GM12865 (cell line): ENCODE data around the gene ETS2.

ENCODE experiments used
- DNase-seq: peaks from one replicate; pipeline ENCODE4 v3.0.0; 2010; ENCODE audit warnings: low read depth
- H3K4me3 ChIP-seq: 2 replicates; pipeline ENCODE4 v1.5.1; 2011; ENCODE audit warnings: mild to moderate bottlenecking, low read depth, low read length, control low read depth
- CTCF ChIP-seq: IDR thresholded peaks from 2 replicates; pipeline ENCODE4 v1.5.1; 2011; ENCODE audit warnings: low read length, control low read depth, low read depth, inconsistent platforms; ENCODE audit not compliant: insufficient read depth; ENCODE audit errors: missing control alignments

Gene ETS2

GRCh38 chr21:38834725-38835124 is 29.0 kb downstream of the ETS2 start:
- no peak for TF ChIP-seq CTCF
- DNase-seq, result no peak
- no peak overlapping the region for H3K4me3 ChIP-seq

DNA sequence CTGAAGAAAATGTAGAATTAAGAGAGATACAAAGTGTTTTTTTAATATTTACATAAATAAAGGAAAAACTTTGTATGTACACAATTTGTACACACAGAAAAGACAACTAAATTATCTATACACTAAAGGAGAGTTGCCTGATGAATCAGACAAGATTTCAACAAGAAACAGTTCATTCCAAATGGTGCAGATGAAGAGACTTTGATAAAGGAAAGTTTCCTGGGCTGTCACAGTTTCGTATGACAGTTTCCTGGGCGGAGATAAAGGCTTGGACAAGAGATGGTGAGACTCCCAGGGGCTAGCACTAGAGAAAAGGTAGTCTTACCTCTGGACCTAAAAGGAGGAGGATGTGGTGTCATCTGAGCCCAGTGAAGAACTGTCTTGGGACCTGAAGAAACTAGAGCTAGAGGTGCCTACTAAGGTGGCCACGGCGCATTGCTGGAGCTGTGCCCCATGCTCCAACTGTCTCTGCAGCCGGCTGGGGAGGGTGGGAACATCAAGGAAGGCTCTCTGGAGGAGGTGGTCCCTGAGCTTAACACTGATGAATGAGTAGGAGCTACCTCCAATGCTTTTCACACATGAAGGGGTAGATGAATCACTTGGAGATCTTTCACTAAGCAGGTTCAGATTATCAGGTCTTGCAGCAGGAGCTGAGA is 32.2 kb downstream of the ETS2 start:
- no peak for DNase-seq
- no peak for TF ChIP-seq CTCF
- H3K4me3 ChIP-seq, result no peak overlapping the region

DNA sequence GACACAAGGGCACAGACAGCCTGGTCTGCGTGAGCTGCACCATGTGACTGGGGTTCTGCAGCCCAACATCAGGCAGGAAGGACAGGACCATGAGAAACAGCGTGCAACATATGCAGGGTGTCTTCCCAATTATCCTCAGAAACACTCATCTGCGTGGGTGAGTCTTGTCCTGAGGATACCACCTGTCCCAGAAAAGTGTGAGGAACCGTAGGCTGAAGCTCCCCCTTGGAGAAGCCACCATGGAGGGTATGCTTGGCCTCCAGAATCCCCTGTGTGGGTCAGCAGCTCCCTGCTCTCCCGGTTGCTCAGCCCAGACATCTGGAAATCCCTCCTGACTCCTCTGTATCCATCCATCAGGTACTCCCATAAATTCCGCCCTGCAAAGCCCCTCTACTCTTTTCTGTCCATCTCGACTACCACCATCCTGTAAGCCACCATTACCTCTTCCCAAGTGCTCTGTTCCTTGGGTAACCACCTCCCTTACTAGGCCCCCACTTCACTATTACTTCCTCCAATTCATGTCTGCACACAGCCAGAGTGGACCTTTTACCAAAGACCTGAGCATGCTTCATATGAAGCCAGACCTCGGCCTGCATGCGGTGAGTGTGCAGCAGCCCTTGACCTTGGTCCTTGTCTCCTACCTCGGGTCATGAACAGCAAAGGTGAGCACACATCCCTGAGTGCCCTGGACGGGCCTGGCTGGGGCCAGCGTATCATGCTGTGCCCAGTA is 33.0 kb downstream of the ETS2 start:
- DNase-seq, result no peak
- TF ChIP-seq CTCF, result no peak
- H3K4me3 ChIP-seq, result no peak overlapping the region

- no peak overlapping the region for H3K4me3 ChIP-seq
- TF ChIP-seq CTCF, result no peak
- no peak for DNase-seq
Measured at GRCh38 chr21:38839328-38840286, 33.9 kb downstream of the ETS2 start.

GRCh38 chr21:38840456-38841300 is 34.9 kb downstream of the ETS2 start:
- TF ChIP-seq CTCF, result no peak
- no peak for DNase-seq
- no peak overlapping the region for H3K4me3 ChIP-seq

- DNase-seq, result no peak
- TF ChIP-seq CTCF, result no peak
- H3K4me3 ChIP-seq, result no peak overlapping the region
Measured at GRCh38 chr21:38841472-38841871, 35.7 kb downstream of the ETS2 start.
